Occipital lobe (tissue), 2 donors: ENCODE data around the gene ATP5F1D. TPM values are rescaled to one million over a fixed set of nuclear protein-coding genes. Genes with fewer than 3 reads are reported as not detected.

Source experiments
- DNase-seq: peaks from one replicate; lab custom pipeline; 2025; lab: John Stamatoyannopoulos, UW
- total RNA-seq: library from RNA; depleted of rRNA; stranded (reverse); fragments of >200 nt; gene quantifications from one replicate; pipeline ENCODE4 v1.2.3, GENCODE V29; 2014

ATP5F1D gene
- total RNA-seq, 1 donor from 2014 or later: 11.9 TPM

DNA sequence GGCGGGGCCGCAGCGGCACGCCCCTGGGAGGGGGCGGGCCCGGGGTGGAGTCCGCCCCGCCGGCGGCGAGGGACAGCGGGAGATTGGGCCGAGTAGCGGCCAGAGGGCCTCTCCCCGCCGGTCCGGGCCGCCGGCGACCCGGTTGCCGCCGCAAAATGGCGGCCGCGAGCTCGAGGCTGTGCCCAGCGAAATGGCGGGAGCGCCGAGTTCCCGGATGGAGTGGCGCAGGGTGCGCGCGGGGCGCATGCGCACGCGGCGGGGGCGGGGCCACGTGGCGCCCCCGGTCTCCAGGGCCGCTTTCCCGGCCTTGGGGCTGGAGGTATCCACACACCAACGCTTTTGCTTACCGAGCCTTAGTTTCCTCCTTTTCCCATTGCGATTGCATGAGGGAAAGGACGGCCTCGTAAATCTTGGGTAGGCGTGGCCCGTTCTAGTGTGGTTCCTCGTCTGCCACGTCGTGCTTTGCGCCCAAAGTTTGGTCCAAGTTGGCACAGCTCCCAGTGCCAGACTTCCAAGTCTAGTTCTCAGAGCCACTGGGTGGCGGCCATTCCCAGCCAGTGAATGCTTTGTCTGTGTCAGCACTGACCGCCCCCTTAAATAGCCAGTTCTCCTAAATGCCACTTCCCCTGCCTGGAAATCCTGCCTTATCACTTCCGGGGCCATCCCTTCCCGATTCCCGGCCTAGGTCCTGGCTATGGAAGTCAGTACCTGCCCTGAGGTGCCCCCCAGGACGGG is 28.1 kb downstream of the ATP5F1D start:
- DNase-seq: peak; percentile 81

DNA sequence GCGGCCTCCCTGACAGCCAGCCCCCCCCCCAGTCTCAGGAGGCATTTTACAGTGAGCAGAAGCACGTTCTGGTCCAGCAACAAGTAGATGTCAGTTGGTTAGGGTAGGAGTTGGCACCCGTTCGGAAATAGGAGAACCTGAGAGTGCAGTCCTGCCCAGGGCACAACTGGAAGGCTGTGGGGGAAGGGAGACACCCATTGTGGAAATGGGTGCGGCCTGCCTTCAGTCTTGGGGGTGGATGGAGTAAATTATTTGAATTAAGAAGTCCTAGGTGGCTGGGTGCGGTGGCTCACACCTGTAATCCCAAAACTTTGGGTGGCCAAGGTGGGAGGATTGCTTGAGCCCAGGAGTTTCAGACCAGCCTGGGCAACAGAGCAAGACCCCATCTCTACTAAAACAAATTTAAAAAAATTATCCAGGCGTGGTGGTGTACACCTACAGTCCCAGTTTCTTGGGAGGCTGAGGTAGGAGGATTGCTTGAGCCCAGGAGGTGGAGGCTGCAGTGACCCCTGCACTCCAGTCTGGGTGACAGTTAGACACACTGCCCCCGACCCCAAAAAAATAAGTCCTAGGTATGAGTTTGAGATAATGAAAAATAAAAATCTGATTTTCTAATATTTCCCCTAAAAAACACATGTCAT is 28.8 kb downstream of the ATP5F1D start:
- DNase-seq: no peak

DNA sequence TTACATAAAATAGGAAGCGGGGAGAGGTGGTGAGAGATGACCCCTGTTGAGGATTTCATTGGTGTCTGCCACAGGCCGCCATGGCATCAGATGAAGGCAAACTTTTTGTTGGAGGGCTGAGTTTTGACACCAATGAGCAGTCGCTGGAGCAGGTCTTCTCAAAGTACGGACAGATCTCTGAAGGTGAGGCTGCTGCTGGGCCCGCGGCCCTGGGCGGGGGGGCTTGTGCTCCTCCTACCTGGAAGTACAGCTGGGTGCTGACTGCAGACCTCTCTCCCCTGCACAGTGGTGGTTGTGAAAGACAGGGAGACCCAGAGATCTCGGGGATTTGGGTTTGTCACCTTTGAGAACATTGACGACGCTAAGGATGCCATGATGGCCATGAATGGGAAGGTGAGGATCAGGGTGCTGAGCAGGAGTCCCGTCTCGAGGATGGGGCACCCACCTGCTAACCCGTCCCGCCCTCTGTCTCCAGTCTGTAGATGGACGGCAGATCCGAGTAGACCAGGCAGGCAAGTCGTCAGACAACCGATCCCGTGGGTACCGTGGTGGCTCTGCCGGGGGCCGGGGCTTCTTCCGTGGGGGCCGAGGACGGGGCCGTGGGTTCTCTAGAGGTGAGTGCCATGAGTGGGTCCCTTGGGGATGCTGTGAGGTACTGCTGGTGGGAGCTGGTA is 29.4 kb downstream of the ATP5F1D start:
- DNase-seq: no peak

DNA sequence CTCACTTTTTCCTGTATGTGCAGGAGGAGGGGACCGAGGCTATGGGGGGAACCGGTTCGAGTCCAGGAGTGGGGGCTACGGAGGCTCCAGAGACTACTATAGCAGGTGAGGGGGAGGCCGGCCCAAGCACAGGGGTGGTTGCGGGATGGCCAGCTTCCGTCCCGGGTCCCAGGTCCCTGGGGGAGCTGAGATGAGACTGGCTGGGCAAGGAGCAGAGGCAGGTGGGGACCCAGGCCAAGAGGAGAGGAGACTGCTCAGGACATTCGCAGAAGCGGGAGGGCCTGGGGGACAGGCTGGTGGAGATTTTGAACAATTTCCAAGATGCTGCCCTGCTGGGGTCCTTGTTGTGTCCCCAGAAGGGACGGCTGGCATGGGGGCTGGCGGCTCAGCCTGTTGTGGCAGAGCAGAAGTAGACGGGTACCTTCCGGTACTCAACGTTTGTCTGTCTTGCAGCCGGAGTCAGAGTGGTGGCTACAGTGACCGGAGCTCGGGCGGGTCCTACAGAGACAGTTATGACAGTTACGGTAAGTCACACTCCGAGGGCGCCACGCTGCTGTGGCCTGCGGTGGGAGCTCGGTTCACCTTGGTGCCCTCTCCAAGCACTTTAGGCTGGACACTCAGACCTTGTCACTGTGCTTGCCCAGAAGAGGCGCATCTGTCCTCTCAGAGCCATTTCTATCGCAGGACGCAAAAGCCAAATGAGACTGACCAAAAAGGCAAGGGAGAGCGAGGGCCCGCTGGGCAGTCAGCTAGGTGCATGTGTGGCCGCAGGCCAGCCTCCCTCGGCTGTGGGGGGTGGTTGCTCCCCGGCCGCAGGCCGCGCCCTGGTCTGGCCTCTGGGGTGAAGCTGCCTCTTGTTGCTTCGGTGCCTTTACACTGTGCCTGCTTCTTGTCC is 30.2 kb downstream of the ATP5F1D start:
- no peak for DNase-seq

DNA sequence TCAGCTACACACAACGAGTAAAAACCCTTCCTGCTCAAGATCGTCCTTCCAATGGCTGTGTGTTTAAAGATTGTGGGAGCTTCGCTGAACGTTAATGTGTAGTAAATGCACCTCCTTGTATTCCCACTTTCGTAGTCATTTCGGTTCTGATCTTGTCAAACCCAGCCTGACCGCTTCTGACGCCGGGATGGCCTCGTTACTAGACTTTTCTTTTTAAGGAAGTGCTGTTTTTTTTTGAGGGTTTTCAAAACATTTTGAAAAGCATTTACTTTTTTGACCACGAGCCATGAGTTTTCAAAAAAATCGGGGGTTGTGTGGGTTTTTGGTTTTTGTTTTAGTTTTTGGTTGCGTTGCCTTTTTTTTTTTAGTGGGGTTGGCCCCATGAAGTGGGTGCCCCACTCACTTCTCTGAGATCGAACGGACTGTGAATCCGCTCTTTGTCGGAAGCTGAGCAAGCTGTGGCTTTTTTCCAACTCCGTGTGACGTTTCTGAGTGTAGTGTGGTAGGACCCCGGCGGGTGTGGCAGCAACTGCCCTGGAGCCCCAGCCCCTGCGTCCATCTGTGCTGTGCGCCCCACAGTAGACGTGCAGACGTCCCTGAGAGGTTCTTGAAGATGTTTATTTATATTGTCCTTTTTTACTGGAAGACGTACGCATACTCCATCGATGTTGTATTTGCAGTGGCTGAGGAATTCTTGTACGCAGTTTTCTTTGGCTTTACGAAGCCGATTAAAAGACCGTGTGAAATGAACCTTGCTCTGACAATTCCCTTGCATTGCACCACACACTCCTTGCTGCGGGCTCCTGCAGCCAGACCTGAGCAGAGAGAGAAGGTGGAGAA is 31.1 kb downstream of the ATP5F1D start:
- no peak for DNase-seq

DNA sequence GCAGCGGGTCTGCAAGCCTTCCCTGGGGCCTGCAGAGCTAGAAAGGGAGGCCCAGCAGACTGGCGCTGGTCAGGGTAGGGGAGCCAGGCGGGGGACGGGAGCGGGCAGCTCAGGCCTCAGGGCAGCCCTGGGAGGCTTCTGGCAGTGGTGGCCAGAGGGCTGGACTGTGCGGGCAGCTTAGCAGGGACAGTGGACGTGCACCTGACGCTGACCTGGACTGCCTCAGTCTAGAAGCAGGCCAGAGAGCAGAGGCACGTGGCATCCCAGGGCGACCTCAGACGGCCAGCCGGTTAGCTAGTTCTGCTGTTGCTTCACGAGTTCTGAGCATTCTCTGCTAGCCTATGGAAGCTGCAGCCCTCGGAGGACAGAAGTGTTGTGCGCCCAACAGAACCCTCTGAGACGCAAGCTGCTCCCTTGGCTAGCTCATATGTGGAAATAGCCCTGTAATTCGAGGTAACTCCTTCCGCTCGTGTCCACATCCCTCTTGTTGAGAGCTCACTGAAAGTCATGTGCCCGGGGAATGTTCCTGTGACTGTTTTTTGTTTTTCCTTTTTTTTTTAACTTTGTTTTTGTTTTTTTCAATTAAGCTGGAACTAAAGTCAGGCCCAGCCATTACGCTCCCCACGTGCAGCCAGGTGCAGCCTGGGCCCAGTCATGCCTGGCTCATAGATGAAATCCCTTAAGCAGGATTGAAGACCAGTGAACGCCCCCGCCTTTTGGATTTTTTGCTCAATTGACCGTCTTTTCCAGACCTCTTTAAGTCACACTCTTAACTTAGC is 31.9 kb downstream of the ATP5F1D start:
- no peak for DNase-seq

DNA sequence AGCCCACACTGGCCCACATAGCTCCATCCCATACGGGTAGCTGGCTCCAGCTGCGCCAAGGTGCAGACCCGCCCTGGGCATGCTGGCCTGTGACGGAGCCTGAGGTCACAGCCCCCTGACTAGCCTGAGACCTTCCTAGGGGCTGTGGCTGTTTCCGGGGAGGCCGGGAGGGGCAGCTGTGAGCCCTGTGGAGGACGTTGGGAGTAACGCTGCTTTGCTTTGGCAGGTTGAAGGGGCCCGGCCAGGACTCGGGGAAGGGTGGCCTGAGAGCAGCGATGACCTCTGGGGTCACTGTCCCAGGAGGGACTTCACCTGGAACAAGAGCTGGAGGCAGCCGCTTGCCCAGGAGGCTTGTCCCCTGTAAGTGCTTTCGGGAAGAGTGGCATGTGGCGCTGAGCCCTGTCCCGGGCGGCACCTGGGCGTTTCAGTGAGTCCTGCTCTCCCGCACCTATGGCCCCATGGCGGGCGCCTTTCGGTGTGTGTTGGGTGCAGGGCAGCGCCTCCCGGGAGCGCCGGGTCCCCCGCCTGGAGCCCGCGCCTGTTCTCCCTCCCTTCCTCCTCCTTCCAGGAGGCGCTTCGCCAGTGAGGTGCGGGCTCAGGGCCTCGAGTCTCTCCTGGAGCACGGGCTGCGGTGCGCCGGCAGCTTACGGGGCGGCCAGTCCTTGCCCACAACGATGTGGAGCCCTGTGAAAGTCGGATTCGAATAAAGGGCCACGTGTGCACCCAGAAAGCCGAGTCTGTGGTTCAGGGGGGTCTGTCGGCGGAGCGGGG is 32.7 kb downstream of the ATP5F1D start:
- DNase-seq: no peak

DNA sequence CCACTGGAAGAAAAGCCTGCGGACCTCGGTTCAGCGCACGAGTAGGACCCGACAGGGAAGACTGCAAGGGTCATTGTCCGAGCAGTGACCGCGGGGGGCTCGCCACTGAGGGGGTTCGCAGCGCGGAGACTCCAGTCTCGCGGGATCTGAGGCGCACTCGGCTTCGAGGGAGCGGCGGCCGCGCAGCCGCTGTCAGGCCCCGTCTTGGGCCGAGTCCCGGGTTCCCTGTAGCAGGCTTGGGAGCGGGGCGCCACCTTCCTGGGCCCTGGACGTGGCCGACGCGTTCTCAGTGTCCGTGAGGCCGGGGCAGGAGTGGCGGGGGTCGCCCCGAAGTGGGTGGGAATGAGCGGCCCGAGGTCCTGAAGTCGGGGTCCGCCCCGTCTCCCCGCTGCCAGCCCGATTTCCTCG is 33.3 kb downstream of the ATP5F1D start:
- no peak for DNase-seq

DNA sequence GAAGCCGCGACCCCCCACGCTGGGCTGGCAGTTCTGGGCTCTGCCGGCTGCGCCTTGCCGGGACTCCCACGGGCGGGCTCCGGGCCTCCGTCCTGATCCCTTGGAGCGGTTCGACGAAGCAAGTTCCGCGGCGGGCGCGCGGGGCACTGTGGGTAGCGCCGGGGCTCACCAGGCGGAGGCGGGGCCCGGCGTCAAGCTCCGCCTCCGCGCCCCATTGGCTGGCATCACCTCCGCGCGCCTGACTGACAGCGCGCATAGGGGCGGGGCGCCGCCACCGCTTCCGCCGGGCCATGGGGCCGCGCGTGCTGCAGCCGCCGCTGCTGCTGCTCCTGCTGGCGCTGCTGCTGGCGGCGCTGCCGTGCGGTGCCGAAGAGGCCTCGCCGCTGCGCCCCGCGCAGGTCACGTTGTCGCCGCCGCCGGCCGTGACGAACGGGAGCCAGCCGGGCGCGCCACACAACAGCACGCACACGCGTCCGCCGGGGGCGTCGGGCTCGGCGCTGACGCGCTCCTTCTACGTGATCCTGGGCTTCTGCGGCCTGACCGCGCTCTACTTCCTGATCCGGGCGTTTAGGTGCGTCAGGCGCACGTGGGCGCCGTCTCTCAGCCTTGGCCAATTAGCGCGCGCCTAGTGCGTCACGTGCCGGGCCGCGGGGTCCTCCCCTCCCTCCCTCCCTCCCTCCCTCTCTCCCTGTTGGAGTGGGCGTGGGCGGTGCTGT is 33.9 kb downstream of the ATP5F1D start, which contains the start of gene FAM174C:
FAM174C (plus strand) TSS at position 271 of the 716 bp plus-strand sequence; CDS start at position 291, 20 bp downstream.
- DNase-seq: peak; percentile 91

DNA sequence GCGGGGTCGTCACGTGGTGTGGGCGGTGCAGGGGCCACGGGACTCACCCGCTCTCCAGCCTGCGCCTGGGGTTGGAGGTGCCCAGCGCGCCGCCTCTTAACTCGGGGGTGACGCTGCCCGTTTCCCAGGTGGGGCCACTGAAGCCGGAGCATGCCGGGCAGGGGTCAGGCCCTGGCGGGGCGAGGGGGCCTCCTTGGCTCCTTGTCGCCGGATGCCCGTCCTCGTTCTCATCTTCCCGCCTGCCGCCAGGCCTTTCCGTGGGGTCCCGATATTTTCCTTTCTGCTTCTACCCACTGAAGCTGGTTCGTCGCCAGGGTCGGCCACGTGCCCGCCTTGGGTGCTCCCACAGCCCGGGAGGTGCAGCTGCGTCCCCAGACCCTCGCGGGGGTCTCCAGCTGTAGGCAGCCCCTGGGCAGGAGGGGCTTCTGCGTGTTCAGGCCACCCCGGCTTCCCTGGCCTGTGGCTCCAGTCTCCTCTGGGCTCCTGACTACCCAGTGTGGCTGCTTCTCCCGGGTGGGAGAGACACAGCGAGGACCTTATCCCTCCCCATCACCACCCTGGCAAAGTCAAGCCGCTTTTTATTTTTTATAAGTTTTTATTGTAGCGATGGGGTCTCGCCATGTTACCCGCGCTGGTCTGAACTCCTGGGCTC is 34.6 kb downstream of the ATP5F1D start:
- DNase-seq: no peak

DNA sequence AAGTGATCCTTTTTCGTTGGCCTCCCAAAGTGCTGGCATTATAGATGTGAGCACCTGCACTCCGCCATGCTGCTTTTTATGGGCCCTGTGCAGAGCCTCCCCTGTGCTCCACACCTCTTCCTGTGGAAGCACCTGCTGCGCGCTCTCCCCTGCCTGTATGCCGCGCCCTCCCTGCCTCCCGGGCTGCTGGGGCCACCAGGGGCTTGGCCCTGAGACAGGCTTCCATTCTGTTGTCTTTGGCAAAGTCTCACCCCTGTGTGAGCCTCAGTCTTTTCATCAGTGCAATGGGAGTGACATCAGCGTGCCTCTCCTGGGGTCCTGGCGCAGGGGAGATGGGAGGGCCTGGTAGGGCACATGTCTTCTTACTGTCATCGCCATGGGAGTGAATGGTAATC is 35.1 kb downstream of the ATP5F1D start:
- no peak for DNase-seq

DNA sequence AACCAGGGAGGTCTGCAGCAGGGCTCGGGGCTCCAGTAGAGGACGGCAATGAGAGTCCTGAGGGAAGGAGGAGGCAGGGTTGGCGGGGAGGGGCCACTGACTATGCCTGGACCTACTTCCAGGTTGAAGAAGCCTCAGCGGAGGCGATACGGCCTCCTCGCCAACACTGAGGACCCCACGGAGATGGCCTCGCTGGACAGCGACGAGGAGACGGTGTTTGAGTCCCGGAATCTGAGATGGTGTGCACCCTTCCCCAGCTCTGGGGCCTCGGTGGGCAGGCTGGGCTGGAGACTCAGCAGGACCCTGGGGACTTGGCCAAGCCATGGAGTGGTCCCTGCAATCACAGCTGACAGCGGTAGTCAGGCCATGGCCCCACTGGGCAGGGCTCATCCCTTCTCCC is 35.5 kb downstream of the ATP5F1D start:
- no peak for DNase-seq

DNA sequence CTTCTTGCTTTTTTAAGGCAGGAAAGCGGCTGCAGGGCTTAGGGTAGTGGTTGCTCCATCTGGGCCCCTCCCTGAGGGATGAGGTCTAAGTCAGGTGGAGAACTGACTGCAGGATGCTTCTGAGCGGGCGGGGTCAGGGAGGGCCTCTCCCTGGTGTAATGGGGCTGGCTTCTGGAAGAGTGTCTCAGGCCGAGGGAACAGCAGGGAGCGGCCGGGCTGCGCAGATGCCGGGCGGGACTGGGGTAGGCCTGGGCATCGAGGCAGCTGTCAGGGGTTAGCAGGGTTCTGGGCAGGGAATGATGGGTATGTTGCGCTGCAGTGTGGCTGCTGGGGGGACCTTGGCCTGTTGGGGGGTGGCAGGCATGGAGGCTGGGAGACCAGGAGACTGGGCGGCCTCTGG is 36.5 kb downstream of the ATP5F1D start:
- no peak for DNase-seq

DNA sequence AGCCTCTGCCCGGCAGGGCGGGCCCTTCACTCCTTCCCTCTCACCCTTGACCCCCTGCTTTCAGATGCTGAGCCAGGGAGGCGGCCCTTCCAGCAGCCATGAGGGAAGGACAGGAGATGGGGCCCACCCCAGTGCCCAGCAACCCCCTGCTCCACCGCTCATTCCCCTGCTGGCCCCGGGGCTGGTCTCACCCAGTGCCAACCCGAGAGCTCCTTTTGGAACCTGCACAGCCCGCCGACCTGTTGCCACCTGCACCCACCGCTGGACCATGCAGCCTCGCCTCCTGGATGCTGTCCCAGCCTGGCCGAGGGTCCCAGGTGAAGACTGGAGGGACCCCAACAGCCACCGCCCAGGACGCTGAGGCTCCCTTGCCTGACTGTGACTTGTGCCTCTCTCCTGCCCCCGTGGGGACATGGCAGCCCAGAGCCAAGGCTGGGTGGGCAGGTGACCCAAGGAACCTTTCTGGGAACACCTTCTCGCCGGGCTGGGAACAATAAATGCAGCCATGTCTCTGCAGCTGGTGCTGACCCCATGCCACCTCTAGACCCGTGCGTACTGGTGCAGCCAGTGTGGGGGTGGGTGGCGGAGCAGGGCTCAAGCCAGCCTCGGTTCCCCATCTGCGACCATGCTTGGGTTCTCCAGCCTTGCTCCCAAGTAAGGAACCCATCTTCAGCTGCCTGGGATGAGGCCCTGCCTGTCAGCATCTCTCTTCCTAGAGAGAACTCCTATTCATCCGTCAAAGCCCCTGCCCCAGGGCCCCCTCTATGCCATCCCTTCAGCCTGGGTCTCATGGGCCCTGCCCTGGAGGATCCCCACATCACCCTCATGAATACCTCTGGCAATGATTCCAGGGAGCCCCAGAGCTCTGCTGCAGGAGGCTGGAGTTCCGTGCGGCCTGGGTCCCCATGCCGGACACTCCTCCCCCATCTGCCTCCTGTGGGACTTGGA is 37.4 kb downstream of the ATP5F1D start:
- no peak for DNase-seq

DNA sequence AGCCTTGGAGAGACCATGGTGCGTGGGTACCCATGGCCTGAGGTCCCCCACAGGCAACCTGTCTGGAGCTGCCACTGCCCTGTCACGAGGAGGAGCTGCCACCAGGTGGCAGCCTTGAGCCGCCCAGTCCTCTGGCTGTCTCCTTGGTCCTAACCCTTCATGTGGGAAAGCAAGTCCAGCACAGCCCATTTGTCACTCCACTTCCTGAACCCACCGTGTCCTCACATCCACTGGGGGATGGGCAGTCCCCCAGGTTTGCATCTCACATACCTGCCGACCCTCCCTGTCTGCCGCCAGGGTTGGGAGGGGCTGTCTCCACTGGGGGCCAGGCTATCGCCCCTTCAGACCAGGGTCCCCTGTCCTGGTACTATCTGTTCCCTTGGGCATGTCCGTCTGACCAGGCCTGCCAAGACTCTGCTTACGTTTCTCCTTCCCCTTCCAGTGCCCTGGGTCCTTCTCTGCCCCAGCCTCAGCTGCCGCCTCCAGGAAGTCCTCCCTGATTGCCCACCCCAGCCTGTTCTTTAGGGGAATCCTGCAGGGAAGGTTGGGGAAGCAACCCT is 38.3 kb downstream of the ATP5F1D start:
- DNase-seq: peak; percentile 69
